Cerebellar nuclear complex (tissue), 1 donor: ENCODE results near the gene SRPK3.

Experiments
- DNase-seq, 2 experiments: peaks; one replicate each; lab custom pipeline; 2025; lab: John Stamatoyannopoulos, UW

Gene SRPK3

GRCh38 chrX:153831429-153832150 is 50.7 kb downstream of the SRPK3 start:
- DNase-seq: no peak

GRCh38 chrX:153832728-153833127 is 51.9 kb downstream of the SRPK3 start:
- DNase-seq: no peak
